ENCODE measurements around the gene SKI. TPM values are rescaled to one million over a fixed set of nuclear protein-coding genes. Genes with fewer than 3 reads are reported as not detected.

SKI gene
- polyA plus RNA-seq, 3 donors = 0.20 to 6.6 (median 0.25) TPM

GRCh38 chr1:2226525-2227345, 1.4 kb upstream of the SKI start:
- Histone ChIP-seq H3K27ac (ENCODE audit: low read depth in 1 of 2, low read length in 2 of 2) (peak overlapping the region in 1 of 2 donors; percentile 78), H2AFZ (ENCODE audit: insufficient read depth, low read depth, low read length, poor library complexity, severe bottlenecking) (peak overlapping the region; percentile 78), H4K20me1 (ENCODE audit: insufficient read depth, low read length) (peaks cover 29% of the 10 kb centered on the region), H3K4me3 (replicated peaks in 1 of 3; ENCODE audit: low read depth in 2 of 3, low read length in 3 of 3) (peak overlapping the region; percentile 42 to 67 (median 47)), H3K79me2 (ENCODE audit: insufficient read depth, low read length) (peaks cover 29% of the 10 kb centered on the region), H3K27me3 (ENCODE audit: control insufficient read depth in 2 of 2, insufficient read depth in 2 of 2, low read length in 2 of 2) (peaks cover 0 to 10% of the 10 kb centered on the region in 2 donors), H3K4me1 (ENCODE audit: control insufficient read depth in 1 of 2, insufficient read depth in 2 of 2, low read length in 2 of 2) (peaks cover 49 to 55% of the 10 kb centered on the region in 2 donors), H3K9ac (ENCODE audit: insufficient read depth, low read length, poor library complexity, severe bottlenecking) (peak overlapping the region; percentile 79), H3K36me3 (replicated peaks in 1 of 2; ENCODE audit: control insufficient read depth in 1 of 2, insufficient read depth in 2 of 2, low read length in 2 of 2) (no peaks in the 10 kb centered on the region), H3K4me2 (replicated peaks; ENCODE audit: extremely low read depth, low read length, poor library complexity, severe bottlenecking) (peak overlapping the region; percentile 76), H3K9me3 (replicated peaks in 1 of 2; ENCODE audit: control insufficient read depth in 1 of 2, insufficient read depth in 1 of 2, low read length in 2 of 2) (no peaks in the 10 kb centered on the region)
- Mint-ChIP-seq H3K4me3 (peak overlapping the region; percentile 79 to 87), H3K27me3 (ENCODE audit: low read depth in 3 of 3) (peaks cover 10 to 21% (median 12%) of the 10 kb centered on the region in 3 donors), H3K4me1 (peaks cover 38% of the 10 kb centered on the region), H3K27ac (peak overlapping the region in 4 of 7 donors; percentile 33 to 82 (median 56)), H3K9me3 (peaks cover 0 to 7% (median 2%) of the 10 kb centered on the region in 7 donors), H3K36me3 (peaks cover 11 to 18% of the 10 kb centered on the region in 2 donors)
- intact Hi-C loops (cut with micrococcal nuclease) = no loop called here
- 18% methylated on average over 66 of the region's 73 CpGs for WGBS (ENCODE audit: insufficient coverage)
- TF ChIP-seq, protein P1, sequence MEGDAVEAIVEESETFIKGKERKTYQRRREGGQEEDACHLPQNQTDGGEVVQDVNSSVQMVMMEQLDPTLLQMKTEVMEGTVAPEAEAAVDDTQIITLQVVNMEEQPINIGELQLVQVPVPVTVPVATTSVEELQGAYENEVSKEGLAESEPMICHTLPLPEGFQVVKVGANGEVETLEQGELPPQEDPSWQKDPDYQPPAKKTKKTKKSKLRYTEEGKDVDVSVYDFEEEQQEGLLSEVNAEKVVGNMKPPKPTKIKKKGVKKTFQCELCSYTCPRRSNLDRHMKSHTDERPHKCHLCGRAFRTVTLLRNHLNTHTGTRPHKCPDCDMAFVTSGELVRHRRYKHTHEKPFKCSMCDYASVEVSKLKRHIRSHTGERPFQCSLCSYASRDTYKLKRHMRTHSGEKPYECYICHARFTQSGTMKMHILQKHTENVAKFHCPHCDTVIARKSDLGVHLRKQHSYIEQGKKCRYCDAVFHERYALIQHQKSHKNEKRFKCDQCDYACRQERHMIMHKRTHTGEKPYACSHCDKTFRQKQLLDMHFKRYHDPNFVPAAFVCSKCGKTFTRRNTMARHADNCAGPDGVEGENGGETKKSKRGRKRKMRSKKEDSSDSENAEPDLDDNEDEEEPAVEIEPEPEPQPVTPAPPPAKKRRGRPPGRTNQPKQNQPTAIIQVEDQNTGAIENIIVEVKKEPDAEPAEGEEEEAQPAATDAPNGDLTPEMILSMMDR (IDR thresholded peaks at IDR 0.05) = no peak
- DNase-seq = no peak

DNA sequence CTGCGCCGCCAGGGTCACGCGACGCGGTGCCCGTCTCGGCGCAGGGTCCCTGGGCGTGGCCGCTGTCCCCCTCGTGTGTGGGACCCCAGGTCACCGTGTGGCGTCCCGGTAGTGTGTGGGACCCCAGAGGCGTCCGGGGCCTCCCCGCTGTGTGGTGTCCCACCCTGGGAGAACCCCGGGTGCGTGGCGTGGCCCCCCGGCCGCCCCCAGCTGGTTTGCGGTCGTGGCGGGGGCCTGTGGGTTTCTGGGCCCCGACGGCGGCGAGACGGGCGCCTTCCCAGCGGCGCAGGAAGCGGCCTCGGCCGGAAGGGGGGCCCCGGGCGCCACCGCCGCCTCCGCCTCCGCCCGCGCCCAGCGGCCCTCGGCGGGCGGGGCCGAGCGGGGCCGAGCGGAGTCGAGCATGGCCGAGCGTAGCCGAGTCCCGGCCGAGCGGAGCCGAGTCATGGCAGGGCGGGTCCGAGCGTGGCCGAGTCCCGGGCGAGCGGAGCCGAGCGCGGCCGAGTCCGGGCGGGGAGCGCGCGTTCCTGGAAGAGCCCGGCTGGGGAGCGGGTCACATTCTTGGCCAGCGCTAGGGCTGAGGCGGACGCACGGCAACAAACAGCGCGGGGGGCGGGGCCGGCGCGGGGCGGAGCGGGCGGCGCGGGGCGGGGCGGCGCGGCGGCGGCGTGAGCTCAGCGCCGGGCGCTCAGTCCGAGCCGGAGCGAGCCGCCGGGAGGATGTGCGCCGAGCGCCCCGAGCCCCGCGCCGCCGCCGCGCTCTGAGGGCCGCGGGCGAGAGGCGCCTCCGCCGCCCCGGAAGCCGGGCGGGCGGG, 568 bp upstream of the SKI start:
- no peaks in the 10 kb centered on the region for H3K36me3 ChIP-seq (replicated peaks in 1 of 2; ENCODE audit: control insufficient read depth in 1 of 2, insufficient read depth in 2 of 2, low read length in 2 of 2)
- H3K9me3 ChIP-seq (replicated peaks in 1 of 2; ENCODE audit: control insufficient read depth in 1 of 2, insufficient read depth in 1 of 2, low read length in 2 of 2) = no peaks in the 10 kb centered on the region
- WGBS (ENCODE audit: insufficient coverage) = under 1% methylated on average over 128 of the region's 129 CpGs
- H3K9ac ChIP-seq (ENCODE audit: insufficient read depth, low read length, poor library complexity, severe bottlenecking) = peak overlapping the region; percentile 79
- H3K4me3 ChIP-seq (replicated peaks in 1 of 3; ENCODE audit: low read depth in 2 of 3, low read length in 3 of 3) = peak overlapping the region; percentile 42 to 67 (median 47)
- H3K79me2 ChIP-seq (ENCODE audit: insufficient read depth, low read length) = peaks cover 37% of the 10 kb centered on the region
- peaks cover 57 to 63% of the 10 kb centered on the region in 2 donors for H3K4me1 ChIP-seq (ENCODE audit: control insufficient read depth in 1 of 2, insufficient read depth in 2 of 2, low read length in 2 of 2)
- DNase-seq = peak; percentile 96 to 97 (median 96)
- peaks cover 37% of the 10 kb centered on the region for H4K20me1 ChIP-seq (ENCODE audit: insufficient read depth, low read length)
- peaks cover 46% of the 10 kb centered on the region for H3K4me1 Mint-ChIP-seq
- peak overlapping the region; percentile 57 to 78 for H3K27ac ChIP-seq (ENCODE audit: low read depth in 1 of 2, low read length in 2 of 2)
- H3K27me3 ChIP-seq (ENCODE audit: control insufficient read depth in 2 of 2, insufficient read depth in 2 of 2, low read length in 2 of 2) = peaks cover 0 to 10% of the 10 kb centered on the region in 2 donors
- peaks cover 10 to 21% (median 12%) of the 10 kb centered on the region in 3 donors for H3K27me3 Mint-ChIP-seq (ENCODE audit: low read depth in 3 of 3)
- H2AFZ ChIP-seq (ENCODE audit: insufficient read depth, low read depth, low read length, poor library complexity, severe bottlenecking) = peak overlapping the region; percentile 78
- intact Hi-C loops (cut with micrococcal nuclease) = no loop called here
- no peak overlapping the region for H3K27ac Mint-ChIP-seq
- TF ChIP-seq, protein P1 (IDR thresholded peaks at IDR 0.05) = no peak
- H3K4me3 Mint-ChIP-seq = peak overlapping the region in 1 of 2 donors; percentile 50
- peaks cover 11 to 19% of the 10 kb centered on the region in 2 donors for H3K36me3 Mint-ChIP-seq
- peaks cover 0 to 7% (median 2%) of the 10 kb centered on the region in 7 donors for H3K9me3 Mint-ChIP-seq
- H3K4me2 ChIP-seq (replicated peaks; ENCODE audit: extremely low read depth, low read length, poor library complexity, severe bottlenecking) = peak overlapping the region; percentile 76

Measured in CD14-positive monocyte (primary cell).